Right cardiac atrium (tissue), 5 donors: Measurements from ENCODE around the gene NDUFA11. TPM values are rescaled to one million over a fixed set of nuclear protein-coding genes. Genes with fewer than 3 reads are reported as not detected.
"Not testable (repeated sequence)": the region's sequence is repeated elsewhere in the genome, so short reads cannot be mapped to it uniquely, and the experiment has no call there.

Experiments used
- ATAC-seq, 2 donors: fragments of 200-7000 bp; cut with Tn5 transposase; one replicate each; pipeline versions ENCODE4 v1.8.0 to v1.9.1; 2020; ENCODE audit warnings: moderate library complexity in 2 of 2, mild to moderate bottlenecking in 1 of 2
- DNase-seq, 3 donors: peaks; one replicate each; pipeline ENCODE4 v3.0.0-alpha.2; 2020
- H3K27ac ChIP-seq: one replicate; pipeline ENCODE4 v1.5.1; 2013; ENCODE audit warnings: mild to moderate bottlenecking, low read length, control low read depth, moderate library complexity
- H3K27me3 ChIP-seq: one replicate; pipeline ENCODE4 v1.6.1; 2013; ENCODE audit not compliant: control insufficient read depth, insufficient read depth
- H3K4me1 ChIP-seq: one replicate; pipeline ENCODE4 v1.6.1; 2013; ENCODE audit warnings: low read length; ENCODE audit not compliant: control insufficient read depth, insufficient read depth
- H3K4me3 ChIP-seq: one replicate; pipeline ENCODE4 v1.5.1; 2013; ENCODE audit warnings: low read length, control low read depth
- H3K9me3 ChIP-seq: one replicate; pipeline ENCODE4 v1.6.1; 2013; ENCODE audit warnings: low read length; ENCODE audit not compliant: control insufficient read depth
- WGBS: extraction: QIAGEN DNeasy Blood & Tissue Kit; methylation state at CpG from one replicate; pipeline ENCODE4 v1.1.7; 2013; 5-methylcytosine and 5-hydroxymethylcytosine counted together
- intact Hi-C, 4 donors: fragments of 100-400 bp; cut with DNase I; formaldehyde crosslinking; loops; one replicate each; pipeline versions ENCODE4 v1.11.0 to v1.14.0; 2022 to 2023
- polyA plus RNA-seq: library from polyadenylated mRNA; stranded (reverse); fragments of 200-250 nt; gene quantifications from one replicate; pipeline ENCODE4 v1.2.3, GENCODE V29; 2013
- total RNA-seq, 4 donors: library from RNA; stranded (reverse); fragmentation: NEBNext Ultra II Directional; extraction: Animal tissue kit (Norgen Biotek cat#: 25700); gene quantifications; one replicate each; pipeline ENCODE4 v1.2.1, GENCODE V29; 2021
- donor health status: healthy with polysubstance abuse.
- donor health status: DM: no; HTN: yes; CAD: no.
- donor health status: DM: no; HTN: no; CAD: no.
- donor health status: DM: no; HTN: yes; CAD: no; lungs with severe emphysema.
- donor health status: DM: yes; HTN: yes; CAD: no.

NDUFA11 gene
- total and polyA plus RNA-seq, 5 donors = 515 to 1,214 (median 646) TPM

DNA sequence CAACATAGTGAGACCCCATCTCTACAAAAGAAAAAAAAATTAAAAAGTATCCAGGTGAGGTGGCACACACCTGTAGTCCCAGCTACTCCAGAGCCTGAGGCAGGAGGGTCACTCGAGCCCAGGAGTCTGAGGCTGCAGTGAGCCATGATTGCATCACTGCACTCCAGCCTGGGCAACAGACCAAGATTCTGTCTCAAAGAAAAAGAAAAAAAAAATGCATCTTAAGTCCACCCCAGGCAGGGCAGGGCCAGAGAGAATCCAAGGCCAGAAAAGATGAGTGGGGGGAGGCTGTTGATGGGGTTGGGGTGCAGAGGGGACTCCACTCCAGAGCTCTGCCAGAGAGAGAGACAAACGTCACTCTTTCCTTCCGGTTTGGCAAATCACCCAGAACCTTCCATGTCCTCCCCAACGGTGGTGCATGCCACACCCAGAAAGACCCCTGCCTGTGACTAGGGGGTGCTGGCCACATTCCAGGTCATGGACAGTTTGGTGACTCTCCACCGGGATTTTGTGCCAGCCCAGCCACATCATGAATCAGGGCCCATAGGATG lies 52.8 kb downstream of the NDUFA11 start:
- peak; percentile 58 to 70 for ATAC-seq
- H3K4me3 ChIP-seq = no peak overlapping the region
- H3K27ac ChIP-seq = no peak overlapping the region
- no peaks in the 10 kb centered on the region for H3K27me3 ChIP-seq
- H3K4me1 ChIP-seq = no peaks in the 10 kb centered on the region
- intact Hi-C loops = no loop called here
- H3K9me3 ChIP-seq = no peaks in the 10 kb centered on the region
- peak in 2 of 3 donors; percentile 52 to 81 for DNase-seq
- 17% methylated on average over 5 of the region's 5 CpGs for WGBS

DNA sequence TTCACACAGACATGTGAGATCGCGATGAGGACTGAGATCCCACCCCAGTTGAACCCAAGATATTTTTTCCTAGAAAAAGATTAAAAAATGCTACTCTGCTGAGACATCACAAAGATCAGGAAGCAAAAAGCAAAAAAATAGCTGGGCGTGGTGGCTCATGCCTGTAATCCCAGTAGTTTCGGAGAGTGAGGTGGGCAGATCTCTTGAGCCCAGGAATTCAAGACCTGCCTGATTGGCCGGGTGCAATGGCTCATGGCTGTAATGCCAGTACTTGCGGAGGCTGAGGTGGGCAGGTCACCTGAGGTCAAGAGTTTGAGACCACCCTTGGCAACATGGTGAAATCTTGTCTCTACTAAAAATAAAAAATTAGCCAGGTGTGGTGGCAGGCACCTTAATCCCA lies 53.4 kb downstream of the NDUFA11 start:
- intact Hi-C loops = no loop called here
- H3K4me1 ChIP-seq = no peaks in the 10 kb centered on the region

DNA sequence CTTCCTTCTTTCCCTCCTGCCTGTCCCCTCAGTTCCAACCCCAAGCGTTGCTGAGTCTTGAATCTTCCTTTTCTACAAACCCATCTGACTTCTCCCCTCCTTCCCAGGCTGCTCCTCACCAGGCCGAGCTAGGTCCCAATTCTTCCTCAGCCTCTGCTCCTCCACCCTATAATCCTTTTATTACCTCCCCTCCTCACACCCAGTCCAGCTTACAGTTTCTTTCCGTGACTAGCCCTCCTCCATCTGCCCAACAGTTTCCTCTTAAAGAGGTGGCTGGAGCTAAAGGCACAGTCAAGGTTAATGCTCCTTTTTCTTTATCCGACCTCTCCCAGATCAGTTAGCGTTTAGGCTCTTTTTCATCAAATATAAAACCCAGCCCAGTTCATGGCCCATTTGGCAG lies 55.0 kb downstream of the NDUFA11 start:
- ATAC-seq, DNase-seq, intact Hi-C loops, H3K27ac ChIP-seq, H3K27me3 ChIP-seq, H3K4me1 ChIP-seq, H3K9me3 ChIP-seq, H3K4me3 ChIP-seq: not testable (repeated sequence)
- 75% methylated on average over 5 of the region's 5 CpGs for WGBS

More for the DNA sequence above, 53.4 kb downstream of the NDUFA11 start:
- Histone ChIP-seq H3K9me3 (no peaks in the 10 kb centered on the region), H3K4me3 (no peak overlapping the region), H3K27ac (no peak overlapping the region), H3K27me3 (no peaks in the 10 kb centered on the region)
- ATAC-seq = no peak
- WGBS = 89% methylated on average over 6 of the region's 6 CpGs
- no peak for DNase-seq

DNA sequence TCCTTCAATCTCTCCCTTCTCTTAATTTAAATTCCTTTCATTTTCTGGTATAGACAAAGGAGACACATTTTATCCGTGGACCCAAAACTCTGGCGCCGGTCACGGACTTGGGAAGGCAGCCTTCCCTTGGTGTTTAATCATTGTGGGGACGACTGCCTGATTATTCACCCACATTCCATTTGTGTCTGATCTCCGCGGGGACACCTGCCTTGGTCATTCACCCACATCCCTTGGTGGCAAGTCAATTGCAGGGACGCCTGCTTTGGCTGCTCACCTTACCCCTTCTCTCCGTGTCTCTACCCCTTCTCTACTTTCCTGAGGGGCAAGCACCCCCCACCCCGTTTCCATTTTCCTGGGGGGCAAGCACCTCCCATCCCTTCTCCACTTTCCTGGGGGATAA lies 55.7 kb downstream of the NDUFA11 start:
- intact Hi-C loops, H3K27me3 ChIP-seq, ATAC-seq, H3K4me1 ChIP-seq, H3K9me3 ChIP-seq, DNase-seq, H3K27ac ChIP-seq, H3K4me3 ChIP-seq: not testable (repeated sequence)
- 81% methylated on average over 10 of the region's 10 CpGs for WGBS

Other genes with a start within 250 kb of the NDUFA11 start
- 100 to 1,000 TPM; 132 to 175 (median 149) TPM for gene MICOS13, start 223.3 kb downstream of the NDUFA11 start, total RNA-seq
- gene MICOS13, start 223.3 kb downstream of the NDUFA11 start, polyA plus RNA-seq = 296 TPM
- gene HSD11B1L, start 222.8 kb downstream of the NDUFA11 start, total RNA-seq = 1 to 10 TPM; 4.3 to 7.1 (median 6.8) TPM
- 9.8 TPM for gene HSD11B1L, start 222.8 kb downstream of the NDUFA11 start, polyA plus RNA-seq
- gene RPL36, start 213.5 kb downstream of the NDUFA11 start, total RNA-seq = 100 to 1,000 TPM; 451 to 525 (median 478) TPM
- gene RPL36, start 213.5 kb downstream of the NDUFA11 start, polyA plus RNA-seq = 727 TPM
- gene LONP1, start 183.6 kb downstream of the NDUFA11 start, total RNA-seq = 10 to 100 TPM; 55.4 to 66.2 (median 59.3) TPM
- 60.3 TPM for gene LONP1, start 183.6 kb downstream of the NDUFA11 start, polyA plus RNA-seq
- gene CATSPERD, start 183.2 kb downstream of the NDUFA11 start, total RNA-seq = not detected
- not detected for gene CATSPERD, start 183.2 kb downstream of the NDUFA11 start, polyA plus RNA-seq
- 1 to 10 TPM in 2 of 4 donors, under 1 TPM in 2; 0.74 to 1.7 (median 1.2) TPM for gene PRR22, start 119.0 kb downstream of the NDUFA11 start, total RNA-seq
- 0.84 TPM for gene PRR22, start 119.0 kb downstream of the NDUFA11 start, polyA plus RNA-seq
- gene DUS3L, start 112.6 kb downstream of the NDUFA11 start, total RNA-seq = 10 to 100 TPM; 16.0 to 27.3 (median 19.7) TPM
- gene DUS3L, start 112.6 kb downstream of the NDUFA11 start, polyA plus RNA-seq = 15.5 TPM
- gene NRTN, start 98.7 kb downstream of the NDUFA11 start, total RNA-seq = 10 to 100 TPM; 31.6 to 57.1 (median 52.5) TPM
- gene NRTN, start 98.7 kb downstream of the NDUFA11 start, polyA plus RNA-seq = 31.7 TPM
- gene FUT6, start 64.1 kb downstream of the NDUFA11 start, total RNA-seq = not detected
- not detected for gene FUT6, start 64.1 kb downstream of the NDUFA11 start, polyA plus RNA-seq
- not detected for gene FUT3, start 52.3 kb downstream of the NDUFA11 start, total RNA-seq
- not detected for gene FUT3, start 52.3 kb downstream of the NDUFA11 start, polyA plus RNA-seq
- gene FUT5, start 33.2 kb downstream of the NDUFA11 start, total RNA-seq = not detected
- not detected for gene FUT5, start 33.2 kb downstream of the NDUFA11 start, polyA plus RNA-seq
- gene VMAC, start 1.1 kb upstream of the NDUFA11 start, total RNA-seq = 1 to 10 TPM; 1.9 to 5.8 (median 3.8) TPM
- gene VMAC, start 1.1 kb upstream of the NDUFA11 start, polyA plus RNA-seq = 3.6 TPM
- gene CAPS, start 10.5 kb upstream of the NDUFA11 start, total RNA-seq = 10 to 100 TPM in 2 of 4 donors, 1 to 10 TPM in 2; 8.9 to 14.2 (median 9.9) TPM
- gene CAPS, start 10.5 kb upstream of the NDUFA11 start, polyA plus RNA-seq = 7.1 TPM
- 10 to 100 TPM; 54.8 to 73.8 (median 67.7) TPM for gene RANBP3, start 74.3 kb upstream of the NDUFA11 start, total RNA-seq
- 49.6 TPM for gene RANBP3, start 74.3 kb upstream of the NDUFA11 start, polyA plus RNA-seq
- gene RFX2, start 206.7 kb upstream of the NDUFA11 start, total RNA-seq = 10 to 100 TPM in 2 of 4 donors, 1 to 10 TPM in 2; 5.1 to 15.9 (median 9.6) TPM
- 8.2 TPM for gene RFX2, start 206.7 kb upstream of the NDUFA11 start, polyA plus RNA-seq
- not detected for gene ACSBG2, start 231.9 kb upstream of the NDUFA11 start, total RNA-seq
- not detected for gene ACSBG2, start 231.9 kb upstream of the NDUFA11 start, polyA plus RNA-seq